Stimulated activated CD4-positive, alpha-beta T cell treated with anti-CD3 and anti-CD28 coated beads, Interleukin-1b, Interleukin-23, amount 100 ng/mL, for 24 hours (primary cell): ENCODE results near the gene ERGIC1.
"Not testable (repeated sequence)": the region's sequence is repeated elsewhere in the genome, so short reads cannot be mapped to it uniquely, and the experiment has no call there.

Source experiments
- DNase-seq, 4 experiments: peaks; one replicate each; pipeline ENCODE4 v3.0.0-alpha.2; 2020; ENCODE audit warnings: low read depth in 4 of 4, low spot score in 1 of 4

The ERGIC1 gene, protein sequence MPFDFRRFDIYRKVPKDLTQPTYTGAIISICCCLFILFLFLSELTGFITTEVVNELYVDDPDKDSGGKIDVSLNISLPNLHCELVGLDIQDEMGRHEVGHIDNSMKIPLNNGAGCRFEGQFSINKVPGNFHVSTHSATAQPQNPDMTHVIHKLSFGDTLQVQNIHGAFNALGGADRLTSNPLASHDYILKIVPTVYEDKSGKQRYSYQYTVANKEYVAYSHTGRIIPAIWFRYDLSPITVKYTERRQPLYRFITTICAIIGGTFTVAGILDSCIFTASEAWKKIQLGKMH

DNA sequence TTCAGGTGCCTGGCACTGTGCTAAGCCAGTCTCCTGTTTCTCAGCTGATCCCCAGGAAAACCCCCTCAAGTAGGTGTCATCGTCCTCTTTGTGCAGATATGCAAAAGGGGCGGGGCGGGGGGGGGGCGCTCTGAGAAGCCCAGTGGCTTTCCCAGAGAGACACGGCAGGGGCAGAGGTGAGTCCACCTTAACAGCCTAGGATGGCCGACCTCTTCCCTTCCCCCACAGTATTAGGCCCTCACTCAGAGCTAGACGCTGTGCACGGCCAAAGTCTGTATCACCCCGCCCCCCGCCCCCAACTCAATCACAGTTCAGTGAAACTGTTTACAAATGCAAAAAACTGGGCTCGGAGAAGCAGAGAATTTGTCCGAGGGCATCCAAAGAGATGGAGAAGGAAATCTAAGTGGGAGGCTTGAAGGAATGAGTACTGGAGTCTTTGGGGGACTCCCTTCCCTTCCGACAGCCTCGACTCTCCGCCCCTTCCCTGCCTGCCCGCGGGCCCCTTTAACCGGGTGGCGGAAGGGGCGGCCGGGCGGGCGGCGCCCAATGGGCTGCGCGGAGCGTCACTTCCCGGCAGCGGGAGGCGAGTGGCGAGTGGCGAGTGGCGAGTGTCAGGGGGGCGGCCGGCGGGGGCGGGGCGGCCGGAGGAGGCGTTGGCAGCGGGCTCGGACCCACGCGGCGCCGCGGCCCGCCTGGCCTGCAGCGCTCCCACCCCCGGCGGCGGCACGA is at the start of gene ERGIC1:
Gene ERGIC1, plus strand, starts transcription at position 566 of the 729 bp plus-strand sequence. Its CDS starts 163 bp downstream, at position 729.
- DNase-seq: peak; percentile 28 to 63 (median 40)

DNA sequence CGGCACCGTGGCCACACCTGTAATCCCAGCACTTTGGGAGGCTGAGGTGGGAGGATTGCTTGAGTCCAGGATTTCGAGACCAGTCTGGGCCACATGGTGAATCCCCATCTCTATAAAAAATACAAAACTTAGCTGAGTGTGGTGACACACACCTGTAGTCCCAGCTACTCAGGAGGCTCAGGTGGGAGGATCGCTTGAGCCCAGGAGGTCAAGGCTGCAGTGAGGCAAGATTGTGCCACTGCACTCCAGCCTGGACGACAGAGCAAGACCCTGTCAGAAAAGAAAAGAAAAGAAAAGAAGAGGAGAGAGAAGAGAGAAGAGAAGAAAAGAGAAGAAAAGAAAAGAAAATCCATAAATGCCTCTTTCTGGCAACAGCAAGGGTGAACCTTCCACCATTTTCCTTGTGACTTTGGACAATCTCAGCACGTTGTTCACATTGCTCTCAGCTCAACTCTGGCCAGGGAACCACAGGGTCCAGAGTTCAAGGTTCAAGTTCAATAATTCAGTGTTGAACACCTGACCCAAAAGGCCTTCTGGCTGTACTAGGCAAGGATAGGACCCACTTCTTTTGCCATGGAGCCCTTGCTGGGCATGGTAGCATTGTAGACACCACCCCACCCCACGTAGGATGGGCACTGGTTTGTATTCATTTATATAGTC is 48.5 kb upstream of the ERGIC1 start:
- no peak for DNase-seq

DNA sequence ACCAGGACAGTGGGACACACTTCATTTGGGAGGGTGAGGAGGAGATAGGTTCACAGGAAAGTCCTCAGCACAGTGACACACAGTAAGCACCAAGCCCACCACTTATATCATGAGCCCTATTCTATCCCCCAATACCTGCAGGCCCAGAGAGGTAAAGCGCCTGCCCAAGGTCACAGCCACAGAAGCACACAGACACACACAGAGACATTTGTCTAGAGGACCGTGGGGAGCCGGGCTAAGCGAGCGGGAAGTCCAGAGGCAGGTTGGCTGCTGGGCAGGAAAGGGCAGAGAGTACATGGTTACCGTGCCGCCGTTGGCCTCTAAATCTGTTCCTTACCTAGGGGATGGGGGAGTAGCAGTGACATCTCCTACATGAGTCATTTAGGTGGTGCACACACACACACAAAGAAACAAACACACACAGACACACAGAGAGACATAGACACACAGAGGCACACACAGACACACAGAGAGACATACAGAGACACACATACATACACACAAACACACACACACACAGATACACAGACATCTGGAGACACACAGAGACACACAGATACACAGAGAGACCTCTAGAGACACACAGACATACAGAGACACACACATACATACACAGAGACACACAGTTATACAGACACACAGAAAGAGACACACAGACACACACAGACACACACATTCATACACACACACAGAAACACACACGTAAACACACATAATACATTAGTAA is 47.2 kb upstream of the ERGIC1 start:
- no peak for DNase-seq

DNA sequence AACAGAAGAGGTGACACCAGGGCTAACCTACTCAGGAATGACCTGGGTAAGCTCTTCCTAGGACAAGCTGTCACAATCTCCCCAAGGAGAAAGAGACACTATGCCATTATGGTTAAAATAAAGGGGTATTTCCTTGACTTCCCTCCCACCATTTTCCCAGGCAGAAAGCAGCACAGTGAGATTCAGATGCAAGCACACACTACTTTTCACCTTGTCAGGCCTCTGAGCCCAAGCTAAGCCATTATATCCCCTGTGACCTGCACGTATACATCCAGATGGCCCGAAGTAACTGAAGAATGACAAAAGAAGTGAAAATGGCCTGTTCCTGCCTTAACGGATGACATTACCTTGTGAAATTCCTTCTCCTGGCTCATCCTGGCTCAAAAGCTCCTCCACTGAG is 46.5 kb upstream of the ERGIC1 start:
- DNase-seq: not testable (repeated sequence)

DNA sequence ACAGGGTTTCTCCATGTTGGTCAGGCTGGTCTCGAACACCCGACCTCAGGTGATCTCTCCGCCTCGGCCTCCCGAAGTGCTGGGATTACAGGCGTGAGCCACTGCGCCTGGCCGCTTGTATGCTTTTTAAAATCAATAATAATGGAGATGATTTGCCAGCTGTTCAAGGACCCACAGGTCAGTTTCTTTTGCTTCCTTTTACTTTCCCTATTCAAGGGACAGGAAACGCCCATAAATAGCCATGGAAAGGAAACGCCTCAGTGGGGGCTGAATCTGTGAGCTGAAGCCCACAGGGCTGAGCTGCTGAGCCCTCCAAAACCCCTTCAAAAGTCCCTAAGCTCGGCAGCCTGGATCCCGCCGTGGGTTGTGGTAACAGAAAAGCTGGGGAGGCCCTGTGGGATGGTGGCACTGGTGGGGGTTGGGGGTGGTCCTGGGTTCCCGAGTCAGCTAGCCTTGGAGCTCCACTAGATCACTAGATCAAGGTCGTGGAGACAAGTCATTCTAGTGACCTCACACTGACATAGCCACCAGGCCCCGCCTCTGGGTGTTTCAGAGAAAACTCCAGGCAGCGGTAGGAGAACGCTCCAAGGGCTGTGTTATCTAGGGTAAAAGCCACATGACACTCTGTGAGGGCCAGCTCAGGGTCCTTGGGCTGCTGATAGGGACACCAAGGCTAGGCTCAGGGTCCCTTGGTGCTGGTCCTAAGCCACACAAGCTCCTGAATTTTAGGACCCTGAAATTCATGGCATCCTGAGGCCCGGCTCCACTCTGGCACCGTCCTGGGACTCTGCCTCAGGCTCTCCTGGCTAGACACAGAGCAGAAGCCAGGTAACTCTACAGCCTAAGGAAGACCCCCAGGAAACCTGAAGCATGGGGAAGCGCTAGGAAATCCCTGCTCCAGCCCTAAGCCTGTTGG is 45.0 kb upstream of the ERGIC1 start:
- DNase-seq: no peak

DNA sequence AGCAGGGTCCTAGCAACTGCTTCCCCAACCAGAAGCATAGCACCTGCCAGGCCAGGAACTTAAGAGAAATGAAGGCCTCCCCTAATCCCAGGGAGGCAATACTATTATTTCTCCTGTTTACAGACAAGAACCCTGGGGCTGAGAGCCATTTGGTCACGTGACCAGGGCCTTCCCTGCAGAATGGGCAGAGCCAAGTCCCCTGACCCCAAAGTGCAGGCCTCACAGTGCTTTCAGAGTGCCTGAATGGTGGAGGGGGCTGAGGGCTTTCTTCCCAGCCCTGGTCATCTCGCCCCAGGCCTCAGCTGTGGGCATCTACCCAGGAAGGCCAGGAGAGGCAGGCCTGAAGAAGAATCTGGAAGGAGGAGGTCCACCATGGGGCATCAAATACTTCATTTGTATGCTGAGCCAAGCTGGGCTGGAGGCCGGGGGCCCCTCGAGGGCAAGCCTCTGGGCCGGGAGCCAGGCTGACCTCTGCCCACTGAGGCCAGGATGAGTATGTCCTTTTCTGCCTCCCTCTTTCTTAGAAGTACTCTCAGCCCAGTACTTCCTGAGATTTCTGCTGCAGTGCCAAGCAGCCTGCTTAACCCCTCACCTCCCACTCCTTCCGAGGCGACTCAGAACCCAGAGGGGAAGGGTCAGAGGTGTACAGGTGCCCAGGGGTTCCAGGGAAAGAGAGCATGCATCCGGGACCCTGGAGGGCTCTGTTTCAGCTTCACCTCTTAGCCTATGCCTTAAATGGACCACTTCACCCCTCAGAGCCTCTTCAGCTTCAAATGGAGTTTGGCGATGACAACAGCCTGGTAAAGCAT is 44.2 kb upstream of the ERGIC1 start:
- no peak for DNase-seq

DNA sequence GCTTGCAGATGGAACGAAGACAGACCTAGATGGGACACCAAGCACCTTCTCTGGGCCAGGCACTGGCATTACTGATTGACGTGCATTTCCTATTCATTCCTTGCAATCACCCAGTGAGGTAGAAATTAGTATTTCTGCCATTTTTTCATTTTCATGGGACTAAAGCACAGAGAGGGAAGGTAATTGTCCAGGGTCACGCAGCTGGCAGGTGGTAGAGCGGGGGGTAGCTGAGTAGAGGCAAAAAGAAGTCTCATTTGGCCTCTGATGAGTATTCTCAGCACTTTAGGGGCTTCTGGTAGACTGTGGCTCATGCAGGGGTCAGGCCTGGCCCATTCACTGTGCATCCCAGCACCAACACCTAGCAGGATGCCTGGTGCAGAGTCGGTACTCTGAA is 43.6 kb upstream of the ERGIC1 start:
- no peak for DNase-seq

DNA sequence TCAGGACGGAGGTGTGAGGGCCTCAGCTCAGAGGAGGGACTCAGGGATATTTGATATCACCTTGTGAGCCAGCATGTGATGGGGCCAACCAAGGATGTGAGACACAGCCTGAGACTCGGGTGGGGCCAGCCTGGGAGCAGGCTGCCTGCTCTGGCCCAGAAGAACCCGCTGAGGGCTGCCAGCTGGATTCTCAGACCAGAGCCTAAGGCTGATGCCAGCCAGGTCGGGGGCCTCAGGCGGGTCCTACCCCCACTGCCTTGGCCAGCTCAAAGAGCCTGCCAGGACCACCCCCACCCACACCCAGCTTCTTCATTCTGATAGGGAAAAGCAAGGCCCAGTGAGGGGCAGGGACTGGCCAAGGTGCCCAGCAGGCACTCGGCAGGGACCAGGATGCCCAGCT is 42.8 kb upstream of the ERGIC1 start:
- no peak for DNase-seq

DNA sequence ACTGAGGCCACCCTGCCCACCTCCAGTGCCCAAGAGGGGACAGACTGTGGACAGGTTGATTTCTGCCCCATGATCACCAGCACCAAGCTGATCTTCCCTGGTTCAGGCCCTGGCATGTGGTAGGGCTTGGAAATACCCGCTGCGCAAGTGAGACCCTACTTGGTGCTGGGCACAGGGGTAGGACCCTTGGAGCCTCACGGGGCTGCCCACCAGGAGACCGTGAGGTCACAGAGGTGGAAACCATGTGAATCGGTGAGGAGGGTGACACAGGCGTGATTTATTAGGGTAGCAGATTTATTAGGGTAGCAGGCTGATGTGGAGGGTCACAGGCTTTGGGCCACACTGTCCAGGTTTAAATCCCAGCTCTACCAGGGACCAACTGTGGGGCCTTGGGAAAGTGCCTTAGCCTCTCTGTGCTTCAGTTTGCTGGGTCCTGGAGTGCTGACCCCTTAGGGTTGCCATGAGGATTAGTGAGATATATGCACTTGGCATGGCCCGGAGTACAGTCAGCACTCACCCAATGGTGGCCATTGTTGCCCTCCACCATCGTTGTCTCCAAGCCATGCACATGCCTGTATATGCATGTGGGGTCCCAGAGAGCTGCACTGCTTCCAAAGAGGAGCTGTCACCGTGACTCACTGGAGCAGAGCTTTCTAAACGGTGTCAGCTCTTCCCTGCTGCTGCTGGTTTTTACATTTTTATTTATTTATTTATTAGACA is 42.2 kb upstream of the ERGIC1 start:
- DNase-seq: no peak

DNA sequence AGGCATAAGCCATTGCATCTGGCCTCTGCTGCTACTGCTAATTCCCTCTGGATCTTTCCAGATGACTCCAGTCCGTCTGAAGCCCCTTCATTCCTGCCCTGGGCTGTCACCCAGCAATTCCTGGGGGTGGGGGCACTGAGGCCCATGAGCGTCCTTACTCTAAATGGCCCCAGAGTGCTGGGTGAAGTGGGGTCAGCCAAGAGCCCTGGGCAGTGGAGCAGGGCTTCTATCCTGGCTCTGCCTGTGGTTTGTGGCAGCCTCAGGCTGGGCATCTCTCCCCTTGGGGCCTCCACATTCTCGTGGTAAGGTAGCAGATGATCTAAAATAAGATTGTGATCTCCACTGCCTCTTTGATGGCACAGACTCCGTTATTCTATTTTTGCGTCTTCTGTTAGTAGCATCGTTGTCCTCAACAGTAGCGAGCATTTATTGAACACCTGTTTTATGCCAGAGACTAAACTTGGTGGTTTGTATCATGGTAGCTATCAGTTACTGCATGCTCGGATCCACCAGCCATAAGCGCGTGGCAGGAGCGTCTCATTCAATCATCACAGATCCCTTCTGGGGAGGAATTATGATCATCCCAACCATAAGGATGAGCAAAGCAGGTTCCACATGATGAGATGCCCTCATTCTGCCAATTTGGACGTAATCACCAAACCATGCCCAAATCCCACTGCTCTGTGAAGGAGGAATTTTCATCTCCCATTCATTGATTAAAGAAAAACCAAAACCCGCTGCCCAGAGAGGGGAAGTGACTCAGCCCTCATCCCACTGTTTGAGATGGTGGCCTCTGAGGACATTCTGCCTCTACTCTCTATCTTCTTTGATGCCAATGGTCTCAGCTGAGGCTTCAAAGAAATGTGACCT is 41.1 kb upstream of the ERGIC1 start:
- DNase-seq: no peak

DNA sequence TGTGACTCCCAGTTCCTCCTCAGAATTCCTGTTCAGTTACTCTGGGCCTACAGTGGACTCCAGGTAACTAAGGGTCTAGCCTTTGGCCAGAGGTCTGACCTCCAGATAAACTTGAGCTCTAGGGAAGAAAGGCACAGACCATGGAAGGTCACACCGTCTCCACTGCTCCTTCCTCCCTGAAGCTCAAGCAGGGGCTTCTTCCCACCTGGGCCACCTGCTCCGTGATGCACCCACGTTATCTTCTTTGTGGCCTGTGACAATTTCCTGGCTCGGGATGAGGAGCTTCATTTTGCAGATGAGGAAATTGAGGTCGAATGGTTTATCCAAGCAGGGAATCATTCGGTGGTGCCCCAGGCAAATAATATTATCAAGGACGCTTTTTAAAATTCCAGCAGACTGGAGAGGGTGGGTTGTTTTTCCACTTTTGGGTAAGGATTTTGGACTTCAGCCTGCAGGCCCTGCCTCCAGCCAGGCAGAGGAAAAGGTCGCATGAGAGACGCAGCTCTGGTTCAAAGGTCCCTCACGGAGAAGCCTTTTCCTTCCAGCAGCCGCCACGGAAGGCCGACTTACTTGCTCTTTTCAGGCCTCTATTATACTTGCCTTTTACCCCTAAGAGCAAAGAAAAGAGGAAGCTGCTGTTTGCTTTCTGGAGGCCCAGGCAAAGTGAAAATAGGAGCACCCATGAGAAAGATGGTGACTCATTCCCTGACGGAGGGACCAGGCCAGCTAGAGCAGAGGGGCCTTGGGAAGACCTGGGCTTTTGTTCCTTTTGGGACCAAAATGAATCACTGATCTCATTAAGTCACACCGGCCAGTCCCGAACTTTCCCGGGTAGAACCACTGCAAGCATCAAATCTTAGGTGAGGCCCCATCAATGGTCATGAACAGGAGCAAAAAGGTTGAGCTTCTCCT is 40.2 kb upstream of the ERGIC1 start:
- DNase-seq: no peak

DNA sequence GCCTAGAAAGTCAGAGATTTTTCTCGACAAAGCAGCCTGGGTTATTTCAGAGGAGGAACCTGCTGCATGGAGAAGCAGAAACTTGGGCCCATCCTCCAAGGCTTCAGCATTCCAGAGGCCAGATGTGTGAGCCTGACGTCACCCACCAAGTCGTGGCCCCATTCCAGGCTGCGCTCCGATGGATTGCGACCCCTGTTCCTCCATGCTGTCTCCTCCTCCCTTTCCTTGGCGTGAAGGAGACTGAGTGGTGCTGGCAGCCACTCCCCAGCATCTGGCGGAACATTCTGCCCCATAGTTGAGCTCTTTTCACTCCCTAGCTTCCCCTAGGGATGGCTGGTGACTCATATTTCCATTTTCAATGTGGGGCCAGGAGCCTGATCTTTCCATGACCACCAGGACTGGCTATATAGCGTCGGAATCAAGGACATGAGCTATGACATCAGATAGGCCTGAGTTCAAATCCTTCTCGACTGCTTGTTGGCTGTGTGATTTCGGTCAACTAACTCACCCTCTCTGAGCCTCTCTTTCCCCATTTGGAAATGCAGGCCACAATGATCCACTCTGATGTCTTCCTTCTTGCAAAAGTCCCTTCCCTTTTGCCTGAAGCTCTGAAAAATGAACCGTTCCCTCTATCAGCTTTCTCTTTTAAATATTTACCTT is 38.6 kb upstream of the ERGIC1 start:
- no peak for DNase-seq

DNA sequence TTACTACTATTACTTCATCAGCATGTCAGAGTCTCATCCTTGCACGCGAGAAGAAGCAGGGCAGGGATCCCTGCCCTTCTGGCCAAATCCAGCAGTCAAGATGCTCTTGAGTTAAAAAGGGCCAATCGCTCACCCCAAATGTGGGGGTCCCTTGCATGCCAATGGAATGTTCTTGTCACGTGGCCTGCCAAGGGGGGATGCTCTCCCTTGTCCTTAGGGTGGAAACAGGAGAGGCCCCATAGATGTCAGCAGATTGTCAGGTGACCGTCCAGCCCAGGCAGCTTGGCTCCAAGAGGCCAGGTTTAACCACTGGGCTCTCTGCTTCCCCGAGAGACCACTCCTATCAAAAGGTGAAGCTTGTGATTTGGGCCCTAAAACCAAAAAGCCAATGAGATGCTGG is 37.7 kb upstream of the ERGIC1 start:
- DNase-seq: no peak

DNA sequence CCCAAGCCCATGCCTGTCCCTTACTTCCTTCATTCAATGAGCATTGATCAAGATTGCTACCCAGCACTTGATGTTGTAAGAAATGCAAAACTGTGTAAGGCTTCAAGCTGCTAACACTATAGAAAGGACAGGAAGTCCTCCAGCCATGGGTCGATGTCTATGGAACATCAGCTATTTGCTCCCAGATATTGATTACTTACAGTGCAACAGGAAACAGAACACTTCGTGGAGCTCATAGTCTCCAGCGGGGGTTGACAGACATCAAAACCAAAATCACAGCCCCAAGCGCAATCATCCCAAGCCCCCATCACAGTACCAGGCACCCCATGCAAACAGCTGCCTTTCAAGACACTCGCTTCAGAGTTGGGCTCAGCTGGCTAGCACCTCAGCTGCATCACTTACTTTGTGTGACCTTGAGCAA is 36.3 kb upstream of the ERGIC1 start:
- DNase-seq: no peak

DNA sequence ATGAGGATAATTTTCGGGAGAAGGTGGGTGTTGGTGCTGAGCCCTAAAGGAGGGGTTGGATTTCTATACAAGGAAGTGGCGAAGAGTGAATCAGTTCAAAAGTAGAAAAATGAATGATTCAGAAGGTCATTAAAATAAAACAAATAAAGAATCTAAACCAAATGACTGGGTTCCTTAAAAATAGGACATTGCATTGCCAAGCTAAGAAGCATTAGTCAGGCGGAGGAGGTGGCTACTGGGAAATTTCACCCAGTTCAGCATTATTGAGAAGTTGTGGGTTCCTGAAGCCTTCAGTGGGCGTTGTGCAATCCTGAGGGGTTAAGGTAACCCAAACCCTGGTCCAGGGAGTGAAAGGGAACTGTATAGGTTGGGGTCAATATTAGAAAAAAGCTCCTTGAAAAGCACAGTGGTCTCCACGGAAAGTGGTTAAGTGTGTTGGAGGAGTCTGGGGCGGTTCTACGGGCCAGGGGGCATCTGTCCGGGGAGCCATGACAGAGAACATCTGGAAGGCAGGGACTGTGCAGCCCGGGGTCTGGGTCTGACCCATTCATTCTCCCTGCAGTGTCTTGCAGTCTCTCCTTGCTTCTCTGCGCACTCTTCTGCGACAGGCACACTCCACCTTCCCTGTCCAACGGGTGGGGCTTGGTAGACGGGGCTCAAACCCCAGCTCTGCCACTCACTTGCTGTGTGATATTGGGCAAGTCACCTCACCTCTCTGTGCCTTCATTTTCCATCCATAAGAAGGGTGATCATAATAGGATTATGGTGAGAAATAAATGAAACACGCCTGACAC is 35.4 kb upstream of the ERGIC1 start:
- no peak for DNase-seq

DNA sequence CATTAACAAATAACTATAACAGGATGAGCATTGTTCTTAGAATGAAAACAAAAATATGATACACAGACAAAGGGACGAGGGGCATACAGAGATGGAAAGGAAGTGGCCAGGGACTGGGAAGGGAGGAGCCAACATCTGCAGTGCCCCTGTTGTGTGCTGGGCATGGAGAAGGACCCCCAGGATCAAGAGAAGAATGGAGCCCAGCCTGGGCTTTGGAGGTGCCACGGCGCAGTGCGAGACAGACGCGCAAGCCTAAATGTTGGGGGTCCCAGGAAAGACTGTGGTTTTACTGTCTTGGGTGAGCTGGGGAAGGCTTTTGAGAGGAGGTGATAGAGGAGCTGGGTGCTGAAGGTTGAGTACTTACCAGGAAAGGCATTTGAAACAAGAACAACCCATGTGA is 34.6 kb upstream of the ERGIC1 start:
- DNase-seq: no peak
